ENCODE measurements around the gene RBM17.

Gene RBM17

DNA sequence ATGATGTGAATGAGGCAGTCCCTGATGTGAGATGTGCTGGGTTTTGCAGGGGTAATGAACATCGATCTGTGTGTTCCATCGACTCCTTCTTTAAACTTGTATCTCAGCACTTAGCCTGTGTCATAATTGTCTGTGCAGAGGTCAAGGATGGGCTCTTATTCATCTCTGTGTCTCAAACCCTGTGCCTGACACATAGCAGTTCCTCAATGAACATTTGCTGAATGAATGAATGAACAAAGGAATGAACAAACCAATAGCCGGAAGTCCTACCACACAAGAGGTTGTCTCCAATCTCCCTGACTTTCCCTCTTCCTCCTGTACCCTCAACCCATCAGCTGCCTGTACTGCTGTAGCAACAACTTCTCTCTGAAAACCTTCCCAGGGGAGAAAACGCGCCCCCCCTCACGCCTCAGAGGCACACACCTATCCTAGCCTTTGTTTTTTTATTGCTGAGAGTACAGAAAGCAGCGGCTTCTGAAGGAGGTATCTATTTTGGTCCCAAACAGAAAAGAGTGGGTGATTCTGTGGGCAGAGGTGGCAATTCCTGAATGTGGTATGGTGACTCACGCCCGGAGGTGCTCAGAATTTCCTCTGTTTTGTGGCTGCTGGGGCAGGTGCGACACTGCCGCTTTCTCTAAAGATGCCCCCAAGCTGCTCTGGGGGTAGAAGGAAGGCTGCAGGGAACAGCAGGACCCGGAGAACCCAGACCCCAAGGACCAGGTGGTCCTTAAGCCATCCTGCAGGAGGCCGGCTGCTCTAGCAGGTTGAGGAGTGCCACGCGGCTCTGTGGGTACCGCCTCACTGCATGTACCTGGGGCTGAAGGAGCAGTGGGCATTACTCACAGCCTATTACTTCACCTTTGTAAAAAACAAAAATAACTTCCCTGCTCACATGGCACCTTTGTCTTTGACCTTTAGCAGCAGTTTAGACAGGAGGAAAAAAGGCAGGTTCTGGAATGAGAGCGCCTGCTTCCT, 36.3 kb upstream of the RBM17 start:
- no peak for DNase-seq (ENCODE audit: low read depth)
- H3K4me3 ChIP-seq (ENCODE audit: low read length), result no peak overlapping the region
- TF ChIP-seq, protein P1, sequence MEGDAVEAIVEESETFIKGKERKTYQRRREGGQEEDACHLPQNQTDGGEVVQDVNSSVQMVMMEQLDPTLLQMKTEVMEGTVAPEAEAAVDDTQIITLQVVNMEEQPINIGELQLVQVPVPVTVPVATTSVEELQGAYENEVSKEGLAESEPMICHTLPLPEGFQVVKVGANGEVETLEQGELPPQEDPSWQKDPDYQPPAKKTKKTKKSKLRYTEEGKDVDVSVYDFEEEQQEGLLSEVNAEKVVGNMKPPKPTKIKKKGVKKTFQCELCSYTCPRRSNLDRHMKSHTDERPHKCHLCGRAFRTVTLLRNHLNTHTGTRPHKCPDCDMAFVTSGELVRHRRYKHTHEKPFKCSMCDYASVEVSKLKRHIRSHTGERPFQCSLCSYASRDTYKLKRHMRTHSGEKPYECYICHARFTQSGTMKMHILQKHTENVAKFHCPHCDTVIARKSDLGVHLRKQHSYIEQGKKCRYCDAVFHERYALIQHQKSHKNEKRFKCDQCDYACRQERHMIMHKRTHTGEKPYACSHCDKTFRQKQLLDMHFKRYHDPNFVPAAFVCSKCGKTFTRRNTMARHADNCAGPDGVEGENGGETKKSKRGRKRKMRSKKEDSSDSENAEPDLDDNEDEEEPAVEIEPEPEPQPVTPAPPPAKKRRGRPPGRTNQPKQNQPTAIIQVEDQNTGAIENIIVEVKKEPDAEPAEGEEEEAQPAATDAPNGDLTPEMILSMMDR (conservative IDR thresholded peaks at IDR 0.05; ENCODE audit: low read depth, low read length), result no peak

DNA sequence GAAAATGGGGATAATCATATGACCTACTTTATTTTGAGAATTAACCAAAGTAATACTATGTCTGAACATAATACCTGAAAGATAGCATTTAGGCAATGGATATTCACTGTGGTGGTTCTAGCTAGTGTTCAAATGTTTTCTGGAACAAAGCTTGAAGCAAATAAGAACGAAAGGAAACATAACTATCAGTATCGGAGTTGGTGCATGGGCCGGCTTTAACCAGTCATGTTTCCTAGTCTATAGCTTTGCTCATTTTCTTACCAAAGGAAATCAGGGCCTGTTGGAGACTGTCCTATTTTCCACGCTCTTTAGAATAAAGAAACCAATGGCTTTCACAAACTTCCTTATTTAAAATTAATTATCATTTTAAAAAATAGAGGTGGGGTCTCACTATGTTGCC, 35.5 kb upstream of the RBM17 start:
- no peak for DNase-seq (ENCODE audit: low read depth)
- no peak overlapping the region for H3K4me3 ChIP-seq (ENCODE audit: low read length)
- TF ChIP-seq, protein P1 (conservative IDR thresholded peaks at IDR 0.05; ENCODE audit: low read depth, low read length), result no peak

DNA sequence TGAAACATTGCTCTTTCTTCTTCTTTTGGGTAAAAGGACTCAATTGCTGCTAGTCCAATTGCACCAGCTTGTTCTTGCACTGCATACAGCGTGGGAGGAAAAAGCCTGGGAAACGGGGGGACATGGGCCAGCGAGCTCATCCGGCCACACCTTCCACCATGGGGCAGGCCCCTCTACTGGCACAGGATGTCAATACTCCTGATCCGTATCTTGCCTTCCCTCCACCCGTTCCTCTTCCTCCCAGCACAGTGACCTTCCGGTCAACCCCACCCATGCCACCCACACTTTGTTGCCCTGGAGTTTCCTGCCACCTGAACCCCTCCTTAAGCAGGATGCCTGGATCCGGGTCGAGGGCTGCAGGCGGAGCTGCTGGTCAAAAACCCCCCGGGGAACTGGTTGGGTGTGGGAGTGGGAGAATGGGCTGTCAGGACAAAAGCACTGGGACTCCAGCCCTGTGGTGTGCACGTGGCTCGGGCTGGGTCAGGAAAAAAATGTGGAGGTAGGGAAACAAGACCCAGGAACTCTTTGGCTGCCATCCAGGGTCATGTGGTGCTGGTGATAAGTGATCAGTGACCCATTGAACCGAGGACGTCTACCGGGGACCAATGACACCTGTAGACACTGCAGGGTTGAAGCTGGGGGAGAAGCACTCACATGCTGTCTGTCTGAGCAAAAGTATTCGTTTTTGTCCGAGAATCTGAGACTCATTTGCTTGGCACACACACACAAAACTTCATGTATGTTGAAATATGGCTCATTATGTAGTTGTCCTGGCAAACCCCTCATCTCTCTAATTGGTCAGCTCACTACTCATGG, 34.8 kb upstream of the RBM17 start:
- DNase-seq (ENCODE audit: low read depth), result no peak
- TF ChIP-seq, protein P1 (conservative IDR thresholded peaks at IDR 0.05; ENCODE audit: low read depth, low read length), result no peak
- no peak overlapping the region for H3K4me3 ChIP-seq (ENCODE audit: low read length)

DNA sequence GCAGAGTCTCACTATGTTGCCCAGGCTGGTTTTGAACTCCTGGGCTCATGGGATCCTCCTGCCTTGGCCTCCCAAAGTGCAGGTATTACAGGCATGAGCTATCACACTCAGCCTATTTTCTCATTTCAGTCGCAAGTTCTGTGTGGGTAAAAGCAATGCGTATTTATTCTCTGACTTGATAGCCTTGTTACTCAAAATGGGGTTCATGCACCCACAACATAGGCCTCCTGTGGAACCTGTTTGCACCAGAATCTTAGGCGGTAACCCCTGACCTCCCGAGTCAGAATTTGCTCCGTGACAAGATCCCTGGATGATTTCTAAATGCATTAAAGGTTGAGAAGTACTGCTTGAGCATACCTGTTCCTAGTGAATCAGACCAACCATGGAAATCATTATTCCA, 34.0 kb upstream of the RBM17 start:
- TF ChIP-seq, protein P1 (conservative IDR thresholded peaks at IDR 0.05; ENCODE audit: low read depth, low read length), result no peak
- H3K4me3 ChIP-seq (ENCODE audit: low read length), result no peak overlapping the region
- DNase-seq (ENCODE audit: low read depth), result no peak

DNA sequence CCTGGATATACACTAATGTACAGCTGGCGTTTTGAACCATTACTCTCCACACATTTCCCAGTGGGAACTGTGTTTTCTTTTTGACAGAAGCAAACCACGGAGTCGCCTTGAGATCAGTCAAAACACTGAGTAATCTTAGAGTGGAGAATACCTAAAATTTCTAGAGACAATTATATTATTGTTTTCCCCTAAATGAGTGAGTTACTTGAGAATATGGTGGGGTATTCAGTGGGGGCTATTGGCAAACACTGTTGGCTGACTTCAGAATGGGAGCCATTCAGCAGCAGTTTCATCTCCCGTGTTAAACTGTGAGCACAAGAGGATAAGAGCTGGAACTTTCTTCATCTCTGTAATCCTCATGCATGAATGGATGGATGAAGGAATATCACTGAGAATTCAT, 32.9 kb upstream of the RBM17 start:
- DNase-seq (ENCODE audit: low read depth), result no peak
- TF ChIP-seq, protein P1 (conservative IDR thresholded peaks at IDR 0.05; ENCODE audit: low read depth, low read length), result no peak
- no peak overlapping the region for H3K4me3 ChIP-seq (ENCODE audit: low read length)

DNA sequence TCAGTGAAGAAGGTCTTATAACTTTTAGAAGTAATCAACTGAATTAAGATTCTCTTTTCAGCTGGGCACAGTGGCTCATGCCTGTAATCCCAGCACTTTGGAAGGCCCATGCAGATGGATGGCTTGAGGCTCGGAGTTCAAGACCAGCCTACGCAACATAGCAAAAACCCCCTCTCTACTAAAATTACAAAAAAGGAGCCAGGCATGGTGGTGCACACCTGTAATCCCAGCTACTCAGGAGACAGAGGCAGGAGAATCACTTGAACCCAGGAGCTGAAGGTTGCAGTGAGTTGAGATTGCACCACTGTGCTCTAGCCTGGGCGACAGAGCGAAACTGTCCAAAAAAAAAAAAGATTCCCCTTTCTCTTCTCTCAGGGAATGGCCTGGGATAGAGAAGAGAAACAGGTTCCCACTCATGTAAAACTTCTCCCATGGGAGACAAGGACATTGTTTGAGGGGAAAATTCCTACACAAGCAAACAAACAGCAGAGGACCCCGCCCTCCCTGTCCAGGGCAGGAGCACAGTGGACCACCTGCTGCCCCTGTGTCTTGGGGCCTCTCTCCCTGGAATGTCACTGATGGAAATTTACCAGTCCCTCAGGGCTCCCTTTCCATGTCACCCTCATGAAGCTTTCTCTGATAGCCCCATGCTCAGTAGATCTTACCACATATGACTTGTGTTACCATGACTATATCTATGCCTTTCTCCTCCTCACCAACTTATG, 32.3 kb upstream of the RBM17 start:
- DNase-seq (ENCODE audit: low read depth), result no peak
- H3K4me3 ChIP-seq (ENCODE audit: low read length), result no peak overlapping the region
- TF ChIP-seq, protein P1 (conservative IDR thresholded peaks at IDR 0.05; ENCODE audit: low read depth, low read length), result no peak

All from retinal pigment epithelial cell (primary cell).